SK-N-SH (cell line): ENCODE data around the gene LIX1.

Experiments used
- ELF1 ChIP-seq: IDR thresholded peaks from 2 replicates; pipeline ENCODE4 v1.4.0; 2012
- EP300 ChIP-seq, 2 experiments: IDR thresholded peaks; 2 replicates each; pipeline versions ENCODE4 v1.4.0 to v1.6.1; 2012; ENCODE audit warnings: borderline replicate concordance in 1 of 2, low read depth in 1 of 2, low read length in 1 of 2
- JUND ChIP-seq: IDR thresholded peaks from 2 replicates; pipeline ENCODE4 v1.4.0; 2012
- POLR2AphosphoS5 ChIP-seq: IDR thresholded peaks from 2 replicates; pipeline ENCODE4 v1.6.1; 2012; ENCODE audit warnings: low read depth, low read length
- SMC3 ChIP-seq: IDR thresholded peaks from 2 replicates; pipeline ENCODE4 v1.6.1; 2012; ENCODE audit warnings: low read depth, low read length, improper control_type of control experiment
- TAF1 ChIP-seq: IDR thresholded peaks from 2 replicates; pipeline ENCODE4 v1.6.1; 2012; ENCODE audit warnings: low read depth, mild to moderate bottlenecking, low read length, moderate library complexity, borderline replicate concordance
- TCF12 ChIP-seq: IDR thresholded peaks from 2 replicates; pipeline ENCODE4 v1.4.0; 2012
- TEAD4 ChIP-seq: IDR thresholded peaks from 2 replicates; pipeline ENCODE4 v1.4.0; 2012; ENCODE audit warnings: mild to moderate bottlenecking, borderline replicate concordance; ENCODE audit not compliant: insufficient read depth
- TF ChIP-seq, protein P1 (sequence below): fragments of 200-600 bp; sonication (generic); IDR thresholded peaks from 2 replicates; pipeline ENCODE4 v1.6.1; 2017; ENCODE audit warnings: antibody characterized with exemption, mild to moderate bottlenecking, moderate library complexity
- TF ChIP-seq, protein P2 (sequence below): fragments of 150-350 bp; IDR thresholded peaks from 2 replicates; pipeline ENCODE4 v1.6.1; 2016; ENCODE audit warnings: mild to moderate bottlenecking, low read depth, low read length

DNA sequence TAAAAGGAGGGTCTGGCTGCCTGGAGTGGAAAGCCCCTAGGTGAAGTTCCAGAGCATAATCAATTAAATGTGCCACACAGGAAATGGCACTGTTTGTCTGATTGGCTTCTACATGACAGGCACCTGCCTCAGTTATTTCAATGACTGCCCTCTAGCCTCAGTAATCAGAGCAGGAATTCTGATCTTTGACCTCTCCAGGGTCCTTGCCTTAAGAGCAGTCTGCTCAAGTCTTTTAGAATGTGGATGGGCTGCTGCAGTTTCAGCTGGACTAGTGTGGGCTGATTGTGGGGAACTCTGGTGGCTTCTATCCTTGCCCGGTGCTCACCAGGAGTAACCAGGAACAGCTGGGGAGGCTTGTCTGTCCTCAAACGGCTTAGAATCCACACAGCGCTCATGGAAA, 98.9 kb downstream of the LIX1 start:
- TF ChIP-seq ELF1 (no peak), POLR2AphosphoS5 (no peak), EP300 (IDR thresholded peaks at IDR 0.05; ENCODE audit: borderline replicate concordance in 1 of 2, low read depth in 1 of 2, low read length in 1 of 2) (no peak), JUND (no peak), SMC3 (no peak), TAF1 (no peak), TCF12 (no peak), TEAD4 (no peak)
- TF ChIP-seq, protein P1, sequence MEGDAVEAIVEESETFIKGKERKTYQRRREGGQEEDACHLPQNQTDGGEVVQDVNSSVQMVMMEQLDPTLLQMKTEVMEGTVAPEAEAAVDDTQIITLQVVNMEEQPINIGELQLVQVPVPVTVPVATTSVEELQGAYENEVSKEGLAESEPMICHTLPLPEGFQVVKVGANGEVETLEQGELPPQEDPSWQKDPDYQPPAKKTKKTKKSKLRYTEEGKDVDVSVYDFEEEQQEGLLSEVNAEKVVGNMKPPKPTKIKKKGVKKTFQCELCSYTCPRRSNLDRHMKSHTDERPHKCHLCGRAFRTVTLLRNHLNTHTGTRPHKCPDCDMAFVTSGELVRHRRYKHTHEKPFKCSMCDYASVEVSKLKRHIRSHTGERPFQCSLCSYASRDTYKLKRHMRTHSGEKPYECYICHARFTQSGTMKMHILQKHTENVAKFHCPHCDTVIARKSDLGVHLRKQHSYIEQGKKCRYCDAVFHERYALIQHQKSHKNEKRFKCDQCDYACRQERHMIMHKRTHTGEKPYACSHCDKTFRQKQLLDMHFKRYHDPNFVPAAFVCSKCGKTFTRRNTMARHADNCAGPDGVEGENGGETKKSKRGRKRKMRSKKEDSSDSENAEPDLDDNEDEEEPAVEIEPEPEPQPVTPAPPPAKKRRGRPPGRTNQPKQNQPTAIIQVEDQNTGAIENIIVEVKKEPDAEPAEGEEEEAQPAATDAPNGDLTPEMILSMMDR = no peak
- TF ChIP-seq, protein P2, sequence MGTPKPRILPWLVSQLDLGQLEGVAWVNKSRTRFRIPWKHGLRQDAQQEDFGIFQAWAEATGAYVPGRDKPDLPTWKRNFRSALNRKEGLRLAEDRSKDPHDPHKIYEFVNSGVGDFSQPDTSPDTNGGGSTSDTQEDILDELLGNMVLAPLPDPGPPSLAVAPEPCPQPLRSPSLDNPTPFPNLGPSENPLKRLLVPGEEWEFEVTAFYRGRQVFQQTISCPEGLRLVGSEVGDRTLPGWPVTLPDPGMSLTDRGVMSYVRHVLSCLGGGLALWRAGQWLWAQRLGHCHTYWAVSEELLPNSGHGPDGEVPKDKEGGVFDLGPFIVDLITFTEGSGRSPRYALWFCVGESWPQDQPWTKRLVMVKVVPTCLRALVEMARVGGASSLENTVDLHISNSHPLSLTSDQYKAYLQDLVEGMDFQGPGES = no peak
